Common myeloid progenitor, CD34-positive (primary cell): Measurements from ENCODE around the gene ILF2.

Experiments used
- CTCF ChIA-PET: fragments of 350-600 bp; sonication (Branson Sonifier 250); formaldehyde crosslinking; loops from one replicate; lab custom pipeline; 2021; ENCODE audit warnings: antibody characterized with exemption; lab: Charles Lee
- POLR2A ChIA-PET: fragments of 350-600 bp; sonication (Branson Sonifier 250); formaldehyde crosslinking; loops from one replicate; lab custom pipeline; 2021; ENCODE audit warnings: antibody characterized with exemption; lab: Charles Lee
- DNase-seq, 3 donors: peaks; one replicate each; pipeline versions ENCODE4 v3.0.0 to v3.0.0-alpha.2; 2013
- H3K27ac ChIP-seq, 2 experiments: 1 replicate in 1 of 2; 2 replicates in 1 of 2; pipeline ENCODE4 v1.7.0; 2013; ENCODE audit warnings: inconsistent platforms in 2 of 2, low read length in 2 of 2, mild to moderate bottlenecking in 2 of 2, low read depth in 1 of 2, moderate library complexity in 1 of 2; ENCODE audit not compliant: severe bottlenecking in 2 of 2, insufficient read depth in 1 of 2, poor library complexity in 1 of 2
- H3K27me3 ChIP-seq, 5 experiments: replicated peaks in 2 of 5; 1 replicate in 3 of 5; 2 replicates in 2 of 5; pipeline versions ENCODE4 v1.6.1 to v1.7.0; 2013; ENCODE audit warnings: low read length in 4 of 5, mild to moderate bottlenecking in 2 of 5, moderate library complexity in 2 of 5, inconsistent platforms in 1 of 5; ENCODE audit not compliant: insufficient read depth in 5 of 5, control insufficient read depth in 4 of 5
- H3K36me3 ChIP-seq, 4 experiments: 1 replicate in 2 of 4; 2 replicates in 2 of 4; pipeline versions ENCODE4 v1.6.1 to v1.7.0; 2013; ENCODE audit warnings: low read length in 3 of 4, control low read depth in 1 of 4, mild to moderate bottlenecking in 1 of 4; ENCODE audit not compliant: control insufficient read depth in 4 of 4, insufficient read depth in 4 of 4
- H3K4me1 ChIP-seq, 4 experiments: 1 replicate in 3 of 4; 2 replicates in 1 of 4; pipeline versions ENCODE4 v1.6.1 to v1.7.1; 2013; ENCODE audit warnings: low read length in 3 of 4, mild to moderate bottlenecking in 3 of 4, control low read depth in 1 of 4, inconsistent platforms in 1 of 4, moderate library complexity in 1 of 4; ENCODE audit not compliant: control insufficient read depth in 4 of 4, insufficient read depth in 4 of 4; ENCODE audit errors: control extremely low read depth in 1 of 4
- H3K4me3 ChIP-seq, 7 experiments: 1 replicate in 4 of 7; 2 replicates in 3 of 7; pipeline versions ENCODE4 v1.5.1 to v1.7.0; 2013; ENCODE audit warnings: mild to moderate bottlenecking in 7 of 7, low read length in 6 of 7, moderate library complexity in 6 of 7, inconsistent platforms in 2 of 7, low read depth in 2 of 7, control low read depth in 1 of 7; ENCODE audit not compliant: insufficient read depth in 4 of 7, control insufficient read depth in 1 of 7; ENCODE audit errors: extremely low read depth in 1 of 7
- H3K9me3 ChIP-seq, 5 experiments: 1 replicate in 4 of 5; 2 replicates in 1 of 5; pipeline versions ENCODE4 v1.6.1 to v1.7.1; 2013; ENCODE audit warnings: low read length in 4 of 5, mild to moderate bottlenecking in 2 of 5, inconsistent platforms in 1 of 5, low read depth in 1 of 5, moderate library complexity in 1 of 5; ENCODE audit not compliant: control insufficient read depth in 4 of 5, insufficient read depth in 2 of 5; ENCODE audit errors: control extremely low read depth in 1 of 5
- WGBS: methylation state at CpG from one replicate; pipeline ENCODE4 v1.1.5; 2013; ENCODE audit not compliant: insufficient coverage; 5-methylcytosine and 5-hydroxymethylcytosine counted together

The ILF2 gene

GRCh38 chr1:153626904-153627714 is 43.7 kb downstream of the ILF2 start, which contains the start of gene S100A13:
S100A13 (minus strand) TSS chr1:153627505; CDS start chr1:153626472, 1,033 bp downstream.
- Histone ChIP-seq H3K27me3 (peaks cover 0 to 2% (median 0%) of the 10 kb centered on the region in 5 experiments), H3K4me3 (peak within 1 kb of the TSS in 4 of 7 experiments; percentile 22 to 66 (median 42)), H3K27ac (peak within 1 kb of the TSS in 1 of 2 experiments; percentile 67), H3K9me3 (no peaks in the 10 kb centered on the region), H3K4me1 (peaks cover 0 to 22% (median 11%) of the 10 kb centered on the region in 4 experiments), H3K36me3 (no peaks in the 10 kb centered on the region)
- CTCF ChIA-PET = interaction anchor here (0.8 to 21.2 kb wide), 22 partner anchors 11 to 359 kb away, joined by 3 to 262 read pairs (median 4); partner anchors contain the start of genes NPR1, RAB13, S100A14 and S100A16
- peak in 2 of 3 donors; percentile 68 to 70 for DNase-seq
- POLR2A ChIA-PET = no interaction called here
- WGBS = 52% methylated on average over 26 of the region's 28 CpGs

DNA sequence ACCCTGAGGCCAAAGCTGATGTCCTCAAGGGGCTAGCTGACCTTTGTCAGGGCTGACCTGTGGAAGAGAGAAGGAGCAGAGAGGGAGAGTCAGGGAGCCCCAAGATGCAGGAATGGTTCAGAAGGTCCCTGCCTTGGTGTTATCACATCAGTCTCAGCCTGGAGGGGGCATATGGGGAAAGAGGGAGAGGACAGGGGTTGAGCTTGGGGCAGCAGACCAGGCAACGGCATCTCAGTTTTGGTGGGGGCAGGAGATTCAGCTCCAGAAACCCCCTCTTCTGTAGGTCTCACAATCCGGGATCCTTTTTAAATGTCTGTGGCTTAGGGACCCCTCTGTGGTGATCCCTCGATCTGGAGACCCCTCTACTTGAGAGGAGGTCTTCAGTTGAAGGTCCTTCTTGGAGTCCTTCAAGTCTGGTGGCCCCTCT is 44.3 kb downstream of the ILF2 start:
- H3K27me3 ChIP-seq = peaks cover 0 to 2% (median 0%) of the 10 kb centered on the region in 5 experiments
- 83% methylated on average over 1 of the region's 3 CpGs for WGBS
- H3K36me3 ChIP-seq = no peaks in the 10 kb centered on the region
- H3K27ac ChIP-seq = peak overlapping the region in 1 of 2 experiments; percentile 67
- CTCF ChIA-PET = interaction anchor here (0.9 to 21.2 kb wide), 12 partner anchors 11 to 116 kb away, joined by 3 to 262 read pairs (median 10); partner anchors contain the start of genes S100A14 and S100A16
- H3K9me3 ChIP-seq = no peaks in the 10 kb centered on the region
- peak overlapping the region in 2 of 7 experiments; percentile 46 to 66 for H3K4me3 ChIP-seq
- POLR2A ChIA-PET = no interaction called here
- no peak for DNase-seq
- peaks cover 0 to 22% (median 11%) of the 10 kb centered on the region in 4 experiments for H3K4me1 ChIP-seq

DNA sequence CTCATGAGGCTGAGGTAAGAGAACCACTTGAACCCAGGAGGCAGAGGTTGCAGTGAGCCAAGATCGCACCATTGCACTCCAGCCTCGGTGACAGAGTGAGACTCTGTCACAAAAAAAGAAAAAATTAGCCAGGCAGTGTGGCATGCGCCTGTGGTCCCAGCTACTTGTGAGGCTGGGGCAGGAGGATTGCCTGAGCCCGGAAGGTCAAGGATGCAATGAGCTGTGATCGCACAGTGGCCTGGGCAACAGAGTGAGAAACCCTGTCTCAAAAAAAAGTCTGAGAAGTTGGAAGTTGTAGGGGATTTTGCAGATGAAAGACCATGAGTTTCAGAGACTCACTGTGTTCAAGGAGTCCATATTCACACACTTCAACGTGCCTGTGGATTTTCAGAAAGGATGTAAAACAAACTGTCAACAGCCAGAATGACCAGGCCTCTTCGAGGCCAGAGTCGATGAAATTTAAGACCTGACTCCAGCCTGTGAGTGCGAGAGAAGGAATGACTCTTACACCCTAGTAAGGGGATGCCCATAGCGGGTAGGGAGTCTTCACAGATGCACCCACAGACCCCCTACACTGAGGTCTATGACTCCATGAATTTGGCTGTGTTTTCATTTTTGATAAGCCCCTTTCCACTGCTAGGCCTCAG is 45.7 kb downstream of the ILF2 start:
- DNase-seq = no peak
- Histone ChIP-seq H3K27ac (no peak overlapping the region), H3K27me3 (peaks cover 0 to 2% (median 0%) of the 10 kb centered on the region in 5 experiments), H3K9me3 (no peaks in the 10 kb centered on the region), H3K4me1 (peaks cover 0 to 19% (median 11%) of the 10 kb centered on the region in 4 experiments), H3K36me3 (no peaks in the 10 kb centered on the region), H3K4me3 (no peak overlapping the region)
- 99% methylated on average over 9 of the region's 10 CpGs for WGBS
- POLR2A ChIA-PET = interaction anchor here (0.6 kb wide), 1 partner anchor 241 kb away, joined by 6 read pairs; no protein-coding TSS in a partner anchor
- CTCF ChIA-PET = interaction anchor here (1.7 to 21.2 kb wide), 5 partner anchors 9 to 92 kb away, joined by 7 to 262 read pairs (median 13); partner anchors contain the start of genes CHTOP, S100A14 and S100A16

DNA sequence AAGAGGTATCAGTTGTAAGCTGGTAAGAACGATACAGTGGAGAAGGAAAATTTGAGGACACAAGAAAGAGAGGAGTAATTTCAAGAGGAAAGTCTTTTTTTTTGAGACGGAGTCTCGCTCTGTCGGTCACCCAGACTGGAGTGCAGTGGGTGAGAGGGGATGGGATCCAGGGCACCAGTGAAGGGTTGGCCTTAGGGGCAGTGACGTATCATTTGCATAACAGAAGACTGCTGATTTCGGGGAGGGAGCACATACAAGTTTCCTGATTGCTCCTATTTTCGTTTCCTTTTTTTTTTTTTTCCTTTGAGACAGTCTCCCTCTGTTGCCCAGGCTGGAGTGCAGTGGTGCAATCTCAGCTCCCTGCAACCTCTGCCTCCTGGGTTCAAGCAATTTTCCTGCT is 47.7 kb downstream of the ILF2 start:
- peaks cover 0 to 2% (median 0%) of the 10 kb centered on the region in 5 experiments for H3K27me3 ChIP-seq
- ChIA-PET CTCF (interaction anchor here (0.6 to 21.2 kb wide), 3 partner anchors 52 to 135 kb away, joined by 3 to 262 read pairs (median 4); no protein-coding TSS in a partner anchor), POLR2A (interaction anchor here (0.9 kb wide), 1 partner anchor 11 kb away, joined by 6 read pairs; the partner anchor contains the start of gene CHTOP)
- H3K4me1 ChIP-seq = peaks cover 0 to 9% (median 3%) of the 10 kb centered on the region in 4 experiments
- no peak for DNase-seq
- peaks cover 0 to 1% (median 0%) of the 10 kb centered on the region in 5 experiments for H3K9me3 ChIP-seq
- 94% methylated on average over 7 of the region's 7 CpGs for WGBS
- no peaks in the 10 kb centered on the region for H3K36me3 ChIP-seq
- H3K4me3 ChIP-seq = no peak overlapping the region
- H3K27ac ChIP-seq = no peak overlapping the region

DNA sequence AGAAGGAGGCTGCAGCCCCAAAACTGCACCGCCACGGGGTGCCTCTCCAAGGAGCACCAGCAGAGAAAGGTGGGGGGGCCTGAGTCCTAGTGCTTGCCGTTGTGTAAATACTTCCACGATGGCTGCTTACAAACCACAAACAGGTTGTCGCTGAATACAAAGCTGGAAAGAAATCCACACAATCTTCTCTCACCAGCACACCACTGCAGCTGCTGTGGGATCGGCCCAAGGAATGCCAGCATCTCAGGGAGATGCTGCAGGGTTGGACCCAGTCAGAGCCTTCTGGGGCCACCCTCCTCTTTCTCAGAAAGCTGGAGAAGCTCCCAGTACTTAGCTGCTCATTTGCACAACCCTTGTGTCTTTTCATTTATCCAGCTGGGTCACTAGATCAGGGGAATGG is 51.6 kb downstream of the ILF2 start:
- no peaks in the 10 kb centered on the region for H3K36me3 ChIP-seq
- H3K4me1 ChIP-seq = peaks cover 0 to 4% (median 2%) of the 10 kb centered on the region in 4 experiments
- POLR2A ChIA-PET = interaction anchor here (0.8 to 1.0 kb wide), 2 partner anchors 15 to 27 kb away, joined by 4 read pairs; partner anchors contain the start of gene CHTOP
- peaks cover 0 to 1% (median 0%) of the 10 kb centered on the region in 5 experiments for H3K9me3 ChIP-seq
- no peaks in the 10 kb centered on the region for H3K27me3 ChIP-seq
- no peak for DNase-seq
- CTCF ChIA-PET = interaction anchor here (0.9 to 21.2 kb wide), 11 partner anchors 9 to 266 kb away, joined by 3 to 262 read pairs (median 22); partner anchors contain the start of genes S100A1 and S100A13
- H3K4me3 ChIP-seq = no peak overlapping the region
- 98% methylated on average over 6 of the region's 6 CpGs for WGBS
- H3K27ac ChIP-seq = no peak overlapping the region

DNA sequence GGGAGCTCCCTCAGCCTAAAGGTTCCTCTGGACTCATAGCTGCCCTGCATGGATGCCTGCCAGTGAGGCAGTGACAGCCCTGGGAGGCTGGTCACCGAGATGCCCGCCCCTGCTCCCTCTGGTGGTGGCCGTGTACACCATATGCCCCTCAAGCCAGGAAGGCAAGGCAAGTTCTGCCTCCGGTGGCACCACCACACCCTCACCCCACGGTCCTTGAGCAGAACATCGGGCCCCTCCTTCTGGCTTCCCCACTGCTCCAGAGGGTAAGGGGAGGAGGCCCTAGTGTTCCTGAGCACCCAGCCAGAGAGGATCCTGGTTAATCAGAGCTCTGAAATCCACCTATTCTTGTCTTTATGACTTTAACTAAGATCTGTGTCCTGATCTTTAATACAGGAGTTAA is 53.1 kb downstream of the ILF2 start:
- no peaks in the 10 kb centered on the region for H3K36me3 ChIP-seq
- H3K27ac ChIP-seq = no peak overlapping the region
- H3K4me3 ChIP-seq = no peak overlapping the region
- POLR2A ChIA-PET = interaction anchor here (1.7 kb wide), 1 partner anchor 45 kb away, joined by 6 read pairs; no protein-coding TSS in a partner anchor
- 0% methylated on average over 6 of the region's 6 CpGs for WGBS
- peaks cover 0 to 1% (median 0%) of the 10 kb centered on the region in 5 experiments for H3K9me3 ChIP-seq
- H3K4me1 ChIP-seq = peaks cover 0 to 4% (median 2%) of the 10 kb centered on the region in 4 experiments
- no peaks in the 10 kb centered on the region for H3K27me3 ChIP-seq
- DNase-seq = peak in 2 of 3 donors; percentile 61 to 76
- CTCF ChIA-PET = interaction anchor here (1.0 to 21.2 kb wide), 14 partner anchors 10 to 265 kb away, joined by 3 to 262 read pairs (median 6); partner anchors contain the start of genes CHTOP, S100A1 and S100A13
